Measurements from ENCODE around the gene UFSP1. TPM values are rescaled to one million over a fixed set of nuclear protein-coding genes. Genes with fewer than 3 reads are reported as not detected.
"Not testable (repeated sequence)": the region's sequence is repeated elsewhere in the genome, so short reads cannot be mapped to it uniquely, and the experiment has no call there.

The UFSP1 gene
- total RNA-seq, 2 experiments from 2014 or later = 1.5 to 2.0 TPM

DNA sequence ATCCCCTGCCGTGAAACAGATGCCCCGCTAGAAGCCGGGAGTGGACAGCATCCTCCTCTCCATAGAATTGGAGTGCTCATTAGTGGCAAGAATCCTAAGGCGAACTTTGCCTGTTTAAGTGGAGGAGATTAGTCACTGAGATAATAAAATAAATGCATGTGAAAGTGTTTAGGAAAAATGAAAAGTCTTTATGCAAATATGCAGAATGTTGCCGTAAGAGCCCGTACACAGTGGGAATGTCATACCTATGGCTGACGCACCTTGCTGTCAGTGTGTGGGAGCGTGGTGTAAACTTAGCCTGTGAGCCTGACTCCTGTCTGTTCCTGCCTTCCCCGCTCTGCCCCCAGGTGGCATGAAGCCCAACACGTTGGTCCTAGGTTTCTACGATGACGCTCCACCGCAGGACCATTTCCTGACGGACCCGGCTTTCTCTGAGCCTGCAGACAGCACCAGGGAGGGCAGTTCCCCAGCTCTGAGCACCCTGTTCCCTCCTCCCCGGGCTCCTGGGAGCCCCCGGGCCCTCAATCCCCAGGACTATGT is 24.1 kb downstream of the UFSP1 start:
- intact Hi-C loops (cut with micrococcal nuclease) = no loop called here
- POLR2A ChIA-PET = no interaction called here
- CTCF ChIA-PET = no interaction called here

GRCh38 chr7:100864263-100864845 is 25.2 kb downstream of the UFSP1 start:
- H3K27ac Mint-ChIP-seq = no peak overlapping the region
- POLR2A ChIA-PET = no interaction called here
- CTCF ChIA-PET = no interaction called here
- peaks cover 9% of the 10 kb centered on the region for H3K4me1 Mint-ChIP-seq (ENCODE audit: low read depth)
- no peak overlapping the region for H3K4me3 Mint-ChIP-seq
- H3K36me3 Mint-ChIP-seq = peaks cover 21% of the 10 kb centered on the region
- DNase-seq = no peak
- no peaks in the 10 kb centered on the region for H3K27me3 Mint-ChIP-seq
- H3K9me3 Mint-ChIP-seq = no peaks in the 10 kb centered on the region
- intact Hi-C loops (cut with micrococcal nuclease) = no loop called here

More for the DNA sequence above, 24.1 kb downstream of the UFSP1 start:
- H3K9me3 Mint-ChIP-seq = no peaks in the 10 kb centered on the region
- DNase-seq = no peak
- H3K36me3 Mint-ChIP-seq = peaks cover 12% of the 10 kb centered on the region
- H3K4me1 Mint-ChIP-seq (ENCODE audit: low read depth) = peaks cover 9% of the 10 kb centered on the region
- no peak overlapping the region for H3K27ac Mint-ChIP-seq
- H3K27me3 Mint-ChIP-seq = no peaks in the 10 kb centered on the region
- no peak overlapping the region for H3K4me3 Mint-ChIP-seq

- Mint-ChIP-seq H3K27me3 (no peaks in the 10 kb centered on the region), H3K36me3 (peaks cover 21% of the 10 kb centered on the region), H3K4me3 (no peak overlapping the region), H3K4me1 (ENCODE audit: low read depth) (peaks cover 9% of the 10 kb centered on the region), H3K27ac (no peak overlapping the region), H3K9me3 (no peaks in the 10 kb centered on the region)
- intact Hi-C loops (cut with micrococcal nuclease) = no loop called here
- POLR2A ChIA-PET = interaction anchor here (1.0 kb wide), 1 partner anchor 12 kb away, joined by 3 read pairs; no protein-coding TSS in a partner anchor
- DNase-seq = no peak
- CTCF ChIA-PET = interaction anchor here (0.6 kb wide), 1 partner anchor 15 kb away, joined by 3 read pairs; no protein-coding TSS in a partner anchor
Measured at GRCh38 chr7:100863406-100863950, 26.0 kb downstream of the UFSP1 start.

GRCh38 chr7:100861616-100861985 is 27.9 kb downstream of the UFSP1 start:
- Mint-ChIP-seq H3K36me3 (peaks cover 25% of the 10 kb centered on the region), H3K9me3 (no peaks in the 10 kb centered on the region), H3K27me3 (no peaks in the 10 kb centered on the region), H3K4me1 (ENCODE audit: low read depth) (no peaks in the 10 kb centered on the region), H3K4me3 (no peak overlapping the region), H3K27ac (no peak overlapping the region)
- DNase-seq = no peak
- ChIA-PET POLR2A (no interaction called here), CTCF (no interaction called here)
- intact Hi-C loops (cut with micrococcal nuclease) = no loop called here

- Mint-ChIP-seq H3K36me3 (peaks cover 25% of the 10 kb centered on the region), H3K27me3 (no peaks in the 10 kb centered on the region), H3K27ac (no peak overlapping the region), H3K4me1 (ENCODE audit: low read depth) (no peaks in the 10 kb centered on the region), H3K9me3 (no peaks in the 10 kb centered on the region), H3K4me3 (no peak overlapping the region)
- intact Hi-C loops (cut with micrococcal nuclease) = no loop called here
- no peak for DNase-seq
- ChIA-PET CTCF (no interaction called here), POLR2A (no interaction called here)
Measured at GRCh38 chr7:100860702-100861615, 28.6 kb downstream of the UFSP1 start.

DNA sequence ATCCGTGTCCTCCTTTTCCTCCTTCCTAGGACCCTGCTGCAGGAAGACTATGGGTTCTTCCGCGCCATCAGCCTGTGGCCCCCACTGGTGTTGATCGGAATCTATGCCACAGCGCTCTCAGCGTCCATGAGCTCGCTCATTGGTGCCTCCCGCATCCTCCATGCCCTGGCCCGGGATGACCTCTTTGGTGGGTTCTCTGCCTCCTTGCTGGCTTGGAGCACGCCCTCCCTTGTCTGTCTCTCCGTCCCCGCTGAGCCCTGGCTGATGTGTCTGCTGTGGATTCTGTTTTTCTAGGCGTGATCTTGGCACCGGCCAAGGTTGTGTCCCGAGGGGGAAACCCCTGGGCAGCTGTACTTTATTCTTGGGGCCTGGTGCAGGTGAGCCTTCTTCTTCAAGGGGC is 29.7 kb downstream of the UFSP1 start:
- H3K9me3 Mint-ChIP-seq = no peaks in the 10 kb centered on the region
- H3K27me3 Mint-ChIP-seq = no peaks in the 10 kb centered on the region
- intact Hi-C loops (cut with micrococcal nuclease) = loop anchor here (10.0 kb wide), 2 partner anchors 235 to 385 kb away; partner anchors contain the start of gene TSC22D4
- no peak for DNase-seq
- no peak overlapping the region for H3K4me3 Mint-ChIP-seq
- H3K27ac Mint-ChIP-seq = no peak overlapping the region
- ChIA-PET CTCF (interaction anchor here (0.6 to 1.2 kb wide), 3 partner anchors 11 to 154 kb away, joined by 3 to 4 read pairs (median 3); partner anchors contain the start of gene POP7), POLR2A (no interaction called here)
- peaks cover 29% of the 10 kb centered on the region for H3K36me3 Mint-ChIP-seq
- H3K4me1 Mint-ChIP-seq (ENCODE audit: low read depth) = no peaks in the 10 kb centered on the region

- no peaks in the 10 kb centered on the region for H3K27me3 Mint-ChIP-seq
- ChIA-PET CTCF (interaction anchor here (1.1 kb wide), 1 partner anchor 57 kb away, joined by 4 read pairs; no protein-coding TSS in a partner anchor), POLR2A (no interaction called here)
- DNase-seq = no peak
- H3K4me1 Mint-ChIP-seq (ENCODE audit: low read depth) = peaks cover 9% of the 10 kb centered on the region
- H3K4me3 Mint-ChIP-seq = no peak overlapping the region
- no peaks in the 10 kb centered on the region for H3K9me3 Mint-ChIP-seq
- H3K36me3 Mint-ChIP-seq = peaks cover 26% of the 10 kb centered on the region
- no peak overlapping the region for H3K27ac Mint-ChIP-seq
- intact Hi-C loops (cut with micrococcal nuclease) = loop anchor here (10.0 kb wide), 2 partner anchors 232 to 382 kb away; partner anchors contain the start of gene TSC22D4
Measured at GRCh38 chr7:100856871-100857282, 32.6 kb downstream of the UFSP1 start.

DNA sequence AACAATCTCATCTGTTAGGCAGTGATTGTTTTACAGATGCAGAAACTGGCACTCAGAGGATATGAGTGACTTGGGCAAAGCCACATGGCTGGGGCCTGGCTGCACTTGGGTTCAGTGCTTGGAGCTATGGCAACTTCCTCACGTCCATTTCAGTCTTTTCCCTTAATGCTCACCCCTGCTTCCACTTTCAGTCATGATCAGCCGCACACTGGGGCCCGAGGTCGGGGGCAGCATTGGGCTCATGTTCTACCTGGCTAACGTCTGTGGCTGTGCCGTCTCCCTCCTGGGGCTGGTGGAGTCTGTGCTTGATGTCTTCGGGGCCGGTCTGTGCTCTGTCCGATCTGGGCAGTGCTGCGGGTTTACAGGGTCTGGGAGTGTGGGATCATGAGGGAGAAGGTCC is 34.0 kb downstream of the UFSP1 start:
- no peaks in the 10 kb centered on the region for H3K27me3 Mint-ChIP-seq
- no peak overlapping the region for H3K4me3 Mint-ChIP-seq
- intact Hi-C loops (cut with micrococcal nuclease) = loop anchor here (10.0 kb wide), 2 partner anchors 231 to 381 kb away; partner anchors contain the start of gene TSC22D4
- POLR2A ChIA-PET = interaction anchor here (0.6 kb wide), 1 partner anchor 15 kb away, joined by 3 read pairs; no protein-coding TSS in a partner anchor
- H3K27ac Mint-ChIP-seq = no peak overlapping the region
- H3K4me1 Mint-ChIP-seq (ENCODE audit: low read depth) = peaks cover 13% of the 10 kb centered on the region
- CTCF ChIA-PET = interaction anchor here (6.4 kb wide), 1 partner anchor 54 kb away, joined by 177 read pairs; no protein-coding TSS in a partner anchor
- DNase-seq = no peak
- peaks cover 20% of the 10 kb centered on the region for H3K36me3 Mint-ChIP-seq
- H3K9me3 Mint-ChIP-seq = no peaks in the 10 kb centered on the region

DNA sequence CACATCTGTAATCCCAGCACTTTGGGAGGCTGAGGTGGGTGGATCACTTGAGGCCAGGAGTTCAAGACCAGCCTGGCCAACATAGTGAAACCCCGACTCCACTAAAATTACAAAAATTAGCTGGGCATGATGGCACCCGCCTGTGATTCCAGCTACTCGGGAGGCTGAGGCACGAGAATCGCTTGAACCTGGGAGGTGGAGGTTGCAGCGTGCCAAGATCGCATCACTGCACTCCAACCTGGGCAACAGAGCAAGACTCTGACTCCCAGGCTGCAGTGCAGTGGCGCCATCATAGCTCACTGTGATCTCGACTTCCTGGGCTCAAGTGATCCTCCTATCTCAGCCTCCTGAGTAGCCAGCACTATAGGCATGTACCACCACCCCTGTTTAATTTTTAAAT is 34.6 kb downstream of the UFSP1 start:
- H3K4me3 Mint-ChIP-seq, POLR2A ChIA-PET, H3K27me3 Mint-ChIP-seq, H3K27ac Mint-ChIP-seq, DNase-seq, H3K9me3 Mint-ChIP-seq: not testable (repeated sequence)
- intact Hi-C loops (cut with micrococcal nuclease) = loop anchor here (10.0 kb wide), 2 partner anchors 230 to 380 kb away; partner anchors contain the start of gene TSC22D4
- CTCF ChIA-PET = interaction anchor here (6.4 kb wide), 1 partner anchor 53 kb away, joined by 177 read pairs; no protein-coding TSS in a partner anchor
- Mint-ChIP-seq H3K4me1 (ENCODE audit: low read depth) (peaks cover 13% of the 10 kb centered on the region), H3K36me3 (peaks cover 15% of the 10 kb centered on the region)

- H3K4me3 Mint-ChIP-seq = peak overlapping the region; percentile 92
- POLR2A ChIA-PET = interaction anchor here (1.2 kb wide), 1 partner anchor 33 kb away, joined by 3 read pairs; no protein-coding TSS in a partner anchor
Measured at GRCh38 chr7:100854146-100854895, 35.2 kb downstream of the UFSP1 start.

More at GRCh38 chr7:100854146-100854895, 35.2 kb downstream of the UFSP1 start:
- peaks cover 11% of the 10 kb centered on the region for H3K36me3 Mint-ChIP-seq
- DNase-seq = no peak
- no peaks in the 10 kb centered on the region for H3K27me3 Mint-ChIP-seq
- no peaks in the 10 kb centered on the region for H3K9me3 Mint-ChIP-seq
- CTCF ChIA-PET = interaction anchor here (5.0 to 6.4 kb wide), 2 partner anchors 52 to 149 kb away, joined by 92 to 177 read pairs; partner anchors contain the start of gene POP7
- intact Hi-C loops (cut with micrococcal nuclease) = loop anchor here (10.0 kb wide), 2 partner anchors 230 to 380 kb away; partner anchors contain the start of gene TSC22D4
- H3K4me1 Mint-ChIP-seq (ENCODE audit: low read depth) = peaks cover 13% of the 10 kb centered on the region
- H3K27ac Mint-ChIP-seq = no peak overlapping the region

Data from activated CD4-positive, alpha-beta memory T cell treated with anti-CD3 and anti-CD28 coated beads for 36 hours (primary cell).